ENCODE results near the gene RPTOR. TPM values are rescaled to one million over a fixed set of nuclear protein-coding genes. Genes with fewer than 3 reads are reported as not detected.
A peak's percentile ranks its signal among the peaks of the same experiment; 100 is the strongest.

Gene RPTOR
- total RNA-seq, 3 donors from 2014 or later, result 21.4 to 27.5 (median 23.6) TPM

DNA sequence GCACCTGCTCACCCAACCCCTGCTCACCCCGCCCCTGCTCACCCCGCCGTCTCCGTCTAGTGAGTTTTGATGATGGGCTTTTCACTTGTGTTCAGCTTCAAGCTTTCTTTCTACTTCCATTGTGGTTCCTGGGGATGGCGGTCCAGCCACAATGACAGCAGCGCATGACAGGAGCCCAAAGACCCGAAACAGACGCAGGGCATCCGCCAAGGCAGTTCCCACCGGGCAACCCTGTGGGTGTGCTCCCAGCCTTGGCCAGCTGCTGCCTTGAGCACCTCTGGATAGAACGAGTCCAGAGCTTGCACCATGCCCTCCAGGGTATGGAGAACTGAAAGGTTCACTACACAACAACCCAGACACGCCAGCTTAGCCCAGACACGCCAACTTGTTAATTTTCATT, 354.1 kb downstream of the RPTOR start:
- DNase-seq (ENCODE audit: low spot score in 2 of 2), result no peak

DNA sequence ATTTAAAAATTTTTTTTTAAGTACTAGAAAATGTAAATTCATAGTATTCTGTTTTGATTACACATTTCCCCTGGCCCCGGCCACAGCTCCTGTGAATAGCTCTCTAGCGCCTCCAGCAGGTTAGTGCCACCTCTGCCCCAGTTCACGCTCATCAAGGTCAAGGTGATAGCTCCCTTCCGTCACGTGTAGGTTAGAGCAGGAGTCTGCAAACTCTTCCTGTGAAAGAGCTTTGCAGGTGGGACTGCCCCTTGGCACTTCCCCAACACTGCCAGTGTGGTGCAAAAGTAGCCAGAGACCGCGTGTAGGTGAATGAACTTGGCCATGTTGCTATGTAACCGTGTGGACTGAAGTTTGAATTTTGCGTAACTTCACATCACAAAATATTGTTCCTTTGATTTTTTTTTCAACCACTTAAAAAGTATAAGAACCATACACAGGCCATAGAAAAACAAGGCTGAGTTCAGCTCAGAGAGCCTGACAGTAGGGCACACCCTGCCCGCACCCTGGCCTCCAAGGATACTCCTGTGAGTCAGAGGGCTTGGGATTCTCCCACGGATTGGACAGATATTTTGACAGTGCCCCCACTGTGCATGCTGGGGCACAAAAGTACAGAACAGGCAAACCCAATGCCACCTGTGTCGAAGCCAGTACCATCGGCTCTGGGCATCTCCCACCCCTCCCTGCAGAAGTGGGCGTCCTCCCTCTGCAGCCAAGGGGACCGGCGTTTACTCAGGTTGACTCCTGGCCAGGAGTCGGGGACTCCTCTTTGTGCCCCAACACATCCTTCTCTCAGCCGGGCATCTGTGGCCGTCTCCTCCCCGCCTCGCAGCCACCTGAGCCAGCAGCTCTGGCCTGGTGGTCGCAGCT, 355.0 kb downstream of the RPTOR start:
- H3K36me3 ChIP-seq, result no peaks in the 10 kb centered on the region
- no peak for DNase-seq (ENCODE audit: low spot score in 2 of 2)

More for the DNA sequence above, 354.1 kb downstream of the RPTOR start:
- H3K27me3 ChIP-seq, result no peaks in the 10 kb centered on the region
- no peaks in the 10 kb centered on the region for H3K9me3 ChIP-seq
- no peak overlapping the region for H3K4me3 ChIP-seq
- intact Hi-C loops (cut with DNase I; ENCODE audit: low total_unique reads), result no loop called here
- TF ChIP-seq POLR2A (IDR thresholded peaks at IDR 0.05) (no peak), POLR2AphosphoS5 (IDR thresholded peaks at IDR 0.05) (no peak)
- TF ChIP-seq, protein P1, sequence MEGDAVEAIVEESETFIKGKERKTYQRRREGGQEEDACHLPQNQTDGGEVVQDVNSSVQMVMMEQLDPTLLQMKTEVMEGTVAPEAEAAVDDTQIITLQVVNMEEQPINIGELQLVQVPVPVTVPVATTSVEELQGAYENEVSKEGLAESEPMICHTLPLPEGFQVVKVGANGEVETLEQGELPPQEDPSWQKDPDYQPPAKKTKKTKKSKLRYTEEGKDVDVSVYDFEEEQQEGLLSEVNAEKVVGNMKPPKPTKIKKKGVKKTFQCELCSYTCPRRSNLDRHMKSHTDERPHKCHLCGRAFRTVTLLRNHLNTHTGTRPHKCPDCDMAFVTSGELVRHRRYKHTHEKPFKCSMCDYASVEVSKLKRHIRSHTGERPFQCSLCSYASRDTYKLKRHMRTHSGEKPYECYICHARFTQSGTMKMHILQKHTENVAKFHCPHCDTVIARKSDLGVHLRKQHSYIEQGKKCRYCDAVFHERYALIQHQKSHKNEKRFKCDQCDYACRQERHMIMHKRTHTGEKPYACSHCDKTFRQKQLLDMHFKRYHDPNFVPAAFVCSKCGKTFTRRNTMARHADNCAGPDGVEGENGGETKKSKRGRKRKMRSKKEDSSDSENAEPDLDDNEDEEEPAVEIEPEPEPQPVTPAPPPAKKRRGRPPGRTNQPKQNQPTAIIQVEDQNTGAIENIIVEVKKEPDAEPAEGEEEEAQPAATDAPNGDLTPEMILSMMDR (IDR thresholded peaks at IDR 0.05), result no peak
- no peaks in the 10 kb centered on the region for H3K36me3 ChIP-seq
- H3K27ac ChIP-seq, result no peak overlapping the region
- H3K4me1 ChIP-seq, result no peaks in the 10 kb centered on the region

DNA sequence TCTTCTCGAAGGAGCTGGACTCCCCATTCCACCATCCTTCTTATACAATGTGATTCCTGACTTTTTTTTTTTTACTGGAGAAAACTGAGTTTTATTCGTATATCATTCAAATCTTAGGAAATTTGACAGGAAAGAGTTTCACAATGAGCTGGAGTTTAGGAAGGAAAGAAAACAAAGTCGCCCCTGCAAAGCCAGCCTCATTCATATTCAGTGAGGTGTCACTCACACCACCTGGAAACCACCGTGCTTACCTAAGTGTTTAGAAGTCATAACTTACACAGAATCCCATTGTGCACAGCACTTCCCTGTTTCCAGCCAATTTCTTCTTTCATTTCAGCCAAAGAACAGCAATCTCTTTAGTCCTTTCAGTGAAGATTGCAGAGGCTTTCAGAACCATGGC, 356.7 kb downstream of the RPTOR start:
- TF ChIP-seq, protein P1 (IDR thresholded peaks at IDR 0.05), result no peak
- TF ChIP-seq POLR2AphosphoS5 (IDR thresholded peaks at IDR 0.05) (no peak), POLR2A (IDR thresholded peaks at IDR 0.05) (no peak)
- H3K27ac ChIP-seq, result peak overlapping the region; percentile 78 to 80
- no peaks in the 10 kb centered on the region for H3K9me3 ChIP-seq
- peak in 1 of 2 donors; percentile 27 for DNase-seq (ENCODE audit: low spot score in 2 of 2)
- peak overlapping the region in 1 of 3 donors; percentile 31 for H3K4me3 ChIP-seq
- no peaks in the 10 kb centered on the region for H3K36me3 ChIP-seq
- no peaks in the 10 kb centered on the region for H3K27me3 ChIP-seq
- no peaks in the 10 kb centered on the region for H3K4me1 ChIP-seq
- intact Hi-C loops (cut with DNase I; ENCODE audit: low total_unique reads), result no loop called here

More for the DNA sequence above, 355.0 kb downstream of the RPTOR start:
- H3K27me3 ChIP-seq, result no peaks in the 10 kb centered on the region
- H3K9me3 ChIP-seq, result no peaks in the 10 kb centered on the region
- TF ChIP-seq POLR2A (IDR thresholded peaks at IDR 0.05), result no peak
- TF ChIP-seq, protein P1 (IDR thresholded peaks at IDR 0.05), result no peak
- TF ChIP-seq POLR2AphosphoS5 (IDR thresholded peaks at IDR 0.05), result no peak
- intact Hi-C loops (cut with DNase I; ENCODE audit: low total_unique reads), result no loop called here
- no peak overlapping the region for H3K4me3 ChIP-seq
- peak overlapping the region in 1 of 2 donors; percentile 78 for H3K27ac ChIP-seq
- no peaks in the 10 kb centered on the region for H3K4me1 ChIP-seq

DNA sequence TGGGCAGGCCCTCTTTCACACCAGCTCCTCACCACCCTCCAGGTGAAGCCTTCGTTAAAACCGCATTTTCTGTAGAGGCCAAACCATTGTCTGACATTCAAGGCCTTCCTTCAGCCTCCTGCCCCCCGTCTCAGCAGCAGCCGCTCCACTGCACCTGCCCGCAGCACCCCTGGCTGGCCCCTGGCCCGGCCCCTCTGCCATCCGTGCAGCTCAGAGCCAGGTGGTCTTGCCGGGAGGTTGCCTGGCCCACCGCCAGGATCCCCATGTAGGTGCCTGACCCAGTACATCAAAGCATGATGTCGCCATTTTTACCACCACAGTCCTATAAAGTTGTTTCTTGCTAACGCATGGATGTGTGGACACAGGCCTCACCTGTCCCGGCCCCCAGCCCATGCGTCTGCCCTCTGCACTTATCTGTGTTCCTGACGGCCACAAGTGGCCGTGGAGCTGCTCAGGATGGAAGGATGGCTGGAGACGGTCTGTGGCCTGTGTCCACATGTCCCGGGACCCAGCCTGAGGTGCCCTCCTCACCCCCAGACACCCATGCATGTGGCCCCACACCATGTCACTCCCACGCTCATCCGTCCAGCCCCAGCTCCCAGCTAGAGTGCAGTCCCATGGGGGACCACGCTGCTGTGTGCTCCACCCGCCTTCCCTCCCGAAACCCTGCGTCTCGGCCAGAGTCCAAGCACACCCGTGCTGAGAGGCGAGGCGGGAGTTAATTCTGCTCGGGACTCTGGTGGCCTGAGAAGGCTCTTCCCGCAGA, 357.7 kb downstream of the RPTOR start:
- Histone ChIP-seq H3K27me3 (no peaks in the 10 kb centered on the region), H3K4me3 (no peak overlapping the region), H3K4me1 (no peaks in the 10 kb centered on the region), H3K36me3 (no peaks in the 10 kb centered on the region), H3K9me3 (no peaks in the 10 kb centered on the region), H3K27ac (peak overlapping the region in 1 of 2 donors; percentile 78)
- no peak for DNase-seq (ENCODE audit: low spot score in 2 of 2)
- TF ChIP-seq, protein P1 (IDR thresholded peaks at IDR 0.05), result no peak
- no peak for TF ChIP-seq POLR2A (IDR thresholded peaks at IDR 0.05)
- no peak for TF ChIP-seq POLR2AphosphoS5 (IDR thresholded peaks at IDR 0.05)
- intact Hi-C loops (cut with DNase I; ENCODE audit: low total_unique reads), result no loop called here
